Hematopoietic multipotent progenitor cell treated with erythropoietin and hydrocortisone succinate and interleukin-3 and kit ligand, for 15 days (in vitro differentiated cells): ENCODE results near the gene LPXN.

Experiments used
- DNase-seq: peaks from one replicate; pipeline ENCODE4 v3.0.0-alpha.2; 2015; ENCODE audit warnings: low spot score

The LPXN gene

GRCh38 chr11:58575377-58576020, at the start of gene LPXN:
Gene LPXN (minus strand): TSS chr11:58575856. CDS start chr11:58575772, 84 bp downstream.
- no peak for DNase-seq

GRCh38 chr11:58625086-58625485, 49.4 kb upstream of the LPXN start:
- DNase-seq: no peak

GRCh38 chr11:58622344-58622743, 46.7 kb upstream of the LPXN start, which contains the start of gene CNTF:
Gene CNTF (plus strand): TSS chr11:58622665. CDS start chr11:58622753, 88 bp downstream.
- DNase-seq: no peak

- DNase-seq: no peak
Observed at GRCh38 chr11:58621586-58622262, 46.1 kb upstream of the LPXN start.

GRCh38 chr11:58617976-58618557, 42.4 kb upstream of the LPXN start:
- peak; percentile 40 for DNase-seq

- peak; percentile 57 for DNase-seq
Observed at GRCh38 chr11:58616594-58616993, 40.9 kb upstream of the LPXN start.

- no peak for DNase-seq
Observed at GRCh38 chr11:58615559-58615958, 39.9 kb upstream of the LPXN start.

GRCh38 chr11:58613228-58613627, 37.6 kb upstream of the LPXN start:
- DNase-seq: no peak

GRCh38 chr11:58609723-58610122, 34.1 kb upstream of the LPXN start:
- no peak for DNase-seq

GRCh38 chr11:58608331-58608730, 32.7 kb upstream of the LPXN start:
- DNase-seq: no peak

- no peak for DNase-seq
Observed at GRCh38 chr11:58606930-58607714, 31.5 kb upstream of the LPXN start.

GRCh38 chr11:58600510-58600909, 24.9 kb upstream of the LPXN start:
- no peak for DNase-seq

GRCh38 chr11:58597486-58598144, 22.0 kb upstream of the LPXN start:
- DNase-seq: no peak

- DNase-seq: no peak
Observed at GRCh38 chr11:58596621-58597020, 21.0 kb upstream of the LPXN start.

- DNase-seq: no peak
Observed at GRCh38 chr11:58594826-58595225, 19.2 kb upstream of the LPXN start.

GRCh38 chr11:58592760-58593472, 17.3 kb upstream of the LPXN start:
- no peak for DNase-seq

- DNase-seq: no peak
Observed at GRCh38 chr11:58591659-58592058, 16.0 kb upstream of the LPXN start.

- no peak for DNase-seq
Observed at GRCh38 chr11:58586998-58587397, 11.3 kb upstream of the LPXN start.

- no peak for DNase-seq
Observed at GRCh38 chr11:58582437-58582836, 6.8 kb upstream of the LPXN start.

- no peak for DNase-seq
Observed at GRCh38 chr11:58580311-58580710, 4.7 kb upstream of the LPXN start.
